Stimulated activated naive B cell treated with anti-CD40 and anti-IgM and Interleukin-4, amounts not matched to agents 10 μg/mL and 1 μg/mL and 100 μg/mL, for 72 hours (primary cell): ENCODE data around the gene WNT7B.

Experiments
- ATAC-seq, 2 donors: fragments of 150-1000 bp; cut with Tn5 transposase; replicated peaks; 2 replicates each; pipeline ENCODE4 v1.10.0; 2021; ENCODE audit warnings: moderate library complexity in 1 of 2
- DNase-seq: peaks from one replicate; pipeline ENCODE4 v3.0.0; 2021
- H3K27ac Mint-ChIP-seq: one replicate; pipeline ENCODE4 v1.8.0; 2022; ENCODE audit warnings: mild to moderate bottlenecking, mixed read lengths
- H3K27me3 Mint-ChIP-seq, 2 donors: one replicate each; pipeline ENCODE4 v1.8.0; 2022; ENCODE audit warnings: mixed read lengths in 2 of 2
- H3K36me3 Mint-ChIP-seq, 2 donors: one replicate each; pipeline ENCODE4 v1.8.0; 2022; ENCODE audit warnings: mixed read lengths in 2 of 2, mild to moderate bottlenecking in 1 of 2
- H3K4me1 Mint-ChIP-seq, 2 donors: one replicate each; pipeline ENCODE4 v1.8.0; 2022; ENCODE audit warnings: mixed read lengths in 2 of 2, mild to moderate bottlenecking in 1 of 2
- H3K4me3 Mint-ChIP-seq, 2 donors: one replicate each; pipeline ENCODE4 v1.8.0; 2022; ENCODE audit warnings: mild to moderate bottlenecking in 2 of 2, mixed read lengths in 2 of 2, moderate library complexity in 1 of 2
- H3K9me3 Mint-ChIP-seq, 2 donors: one replicate each; pipeline ENCODE4 v1.8.0; 2022; ENCODE audit warnings: mixed read lengths in 2 of 2, mild to moderate bottlenecking in 1 of 2

Gene WNT7B

DNA sequence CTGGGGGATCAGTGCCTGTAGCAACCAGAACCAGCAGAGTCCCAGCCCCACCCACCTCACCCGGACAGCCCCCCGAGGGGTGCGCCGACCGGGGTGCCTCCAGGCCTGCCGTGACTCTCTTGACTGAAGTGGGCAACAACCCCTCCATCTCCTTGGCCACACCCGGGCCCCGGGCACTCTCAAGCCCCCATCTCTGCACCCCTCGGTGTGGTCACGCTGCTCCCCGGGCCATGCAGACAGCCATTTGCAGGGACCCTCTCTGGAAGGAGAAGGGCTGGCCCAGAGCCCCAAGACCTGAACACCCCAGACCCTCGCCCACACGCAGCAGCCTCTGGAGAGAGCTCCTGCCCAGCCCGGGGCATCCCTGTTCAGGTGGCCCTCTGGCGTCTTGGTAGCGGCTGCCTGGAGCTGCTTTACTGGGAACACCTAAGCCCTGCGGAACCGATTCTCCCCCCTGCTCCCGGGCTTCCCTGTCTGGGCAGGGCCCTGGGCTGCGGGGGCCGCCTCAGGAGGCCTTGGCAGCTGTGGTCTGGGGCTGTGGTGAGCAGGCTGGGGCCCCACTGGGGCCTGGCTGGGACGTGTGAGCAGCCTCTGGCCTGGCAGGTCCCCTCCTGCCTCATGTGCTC lies 84.9 kb downstream of the WNT7B start:
- ATAC-seq: no peak
- H3K27me3 Mint-ChIP-seq: peaks cover 21 to 56% of the 10 kb centered on the region in 2 donors
- H3K27ac Mint-ChIP-seq: no peak overlapping the region
- no peak for DNase-seq
- no peak overlapping the region for H3K4me3 Mint-ChIP-seq
- no peaks in the 10 kb centered on the region for H3K9me3 Mint-ChIP-seq
- H3K4me1 Mint-ChIP-seq: no peaks in the 10 kb centered on the region
- H3K36me3 Mint-ChIP-seq: no peaks in the 10 kb centered on the region

DNA sequence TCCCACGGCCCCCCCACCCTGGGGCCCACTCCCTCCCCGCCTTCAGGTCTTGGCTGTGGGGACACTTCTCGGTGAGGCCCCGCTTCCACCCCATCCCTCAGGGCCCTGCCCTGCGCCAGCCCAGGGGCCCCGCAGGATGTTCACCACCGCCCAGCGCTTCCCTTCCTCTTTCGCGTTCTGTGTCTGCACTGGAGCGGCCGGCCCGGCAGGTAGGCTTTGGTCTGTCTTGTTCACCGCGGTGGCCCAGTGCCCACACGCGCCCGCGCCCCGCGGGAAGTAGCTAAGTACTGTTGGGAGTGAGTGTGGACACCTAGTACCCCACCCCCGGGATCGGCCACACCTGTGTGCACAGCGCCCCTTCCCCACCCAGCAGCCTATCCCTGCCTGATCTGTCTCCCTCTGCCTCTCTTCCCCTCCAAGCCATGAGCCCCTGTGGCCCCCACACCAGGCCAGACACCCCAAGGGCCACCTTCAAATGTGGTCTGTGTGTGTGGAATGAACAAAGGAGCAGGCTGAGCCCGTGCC lies 85.4 kb downstream of the WNT7B start:
- Mint-ChIP-seq H3K4me1 (no peaks in the 10 kb centered on the region), H3K9me3 (no peaks in the 10 kb centered on the region), H3K36me3 (no peaks in the 10 kb centered on the region), H3K27me3 (peaks cover 24 to 56% of the 10 kb centered on the region in 2 donors), H3K27ac (no peak overlapping the region), H3K4me3 (no peak overlapping the region)
- ATAC-seq (no peak), DNase-seq (no peak)

DNA sequence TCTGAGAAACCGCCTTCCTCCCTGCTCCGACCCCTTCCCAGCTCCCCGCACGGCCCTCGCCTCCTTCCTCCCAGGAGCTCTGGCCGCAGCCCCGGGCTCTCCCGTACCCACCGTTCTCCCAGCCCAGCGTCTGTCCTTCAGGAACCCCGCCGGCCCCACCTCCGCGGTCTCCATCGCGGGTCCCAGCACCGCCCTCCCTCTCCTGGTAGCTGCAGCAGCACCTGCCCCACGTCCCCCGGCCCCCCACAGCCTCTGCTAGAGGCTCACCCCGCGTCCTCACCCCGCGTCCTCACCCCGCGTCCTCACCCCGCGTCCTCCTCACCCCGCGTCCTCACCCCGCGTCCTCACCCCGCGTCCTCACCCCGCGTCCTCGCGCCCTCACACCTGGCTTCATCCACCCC lies 85.9 kb downstream of the WNT7B start:
- no peaks in the 10 kb centered on the region for H3K36me3 Mint-ChIP-seq
- no peak for ATAC-seq
- DNase-seq: no peak
- H3K27ac Mint-ChIP-seq: no peak overlapping the region
- no peaks in the 10 kb centered on the region for H3K4me1 Mint-ChIP-seq
- H3K4me3 Mint-ChIP-seq: no peak overlapping the region
- H3K9me3 Mint-ChIP-seq: no peaks in the 10 kb centered on the region
- peaks cover 28 to 61% of the 10 kb centered on the region in 2 donors for H3K27me3 Mint-ChIP-seq

DNA sequence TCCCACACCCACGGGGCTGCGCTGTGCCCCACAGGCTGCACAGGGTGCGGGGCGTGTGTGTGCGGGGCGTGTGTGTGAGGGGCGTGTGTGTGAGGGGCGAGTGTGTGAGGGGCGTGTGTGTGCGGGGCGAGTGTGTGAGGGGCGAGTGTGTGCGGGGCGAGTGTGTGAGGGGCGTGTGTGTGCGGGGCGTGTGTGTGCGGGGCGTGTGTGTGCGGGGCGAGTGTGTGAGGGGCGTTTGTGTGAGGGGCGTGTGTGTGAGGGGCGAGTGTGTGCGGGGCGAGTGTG lies 86.7 kb downstream of the WNT7B start:
- Mint-ChIP-seq H3K36me3 (no peaks in the 10 kb centered on the region), H3K9me3 (no peaks in the 10 kb centered on the region), H3K27me3 (peaks cover 32 to 64% of the 10 kb centered on the region in 2 donors), H3K4me3 (no peak overlapping the region), H3K4me1 (no peaks in the 10 kb centered on the region), H3K27ac (no peak overlapping the region)
- ATAC-seq (no peak), DNase-seq (no peak)

DNA sequence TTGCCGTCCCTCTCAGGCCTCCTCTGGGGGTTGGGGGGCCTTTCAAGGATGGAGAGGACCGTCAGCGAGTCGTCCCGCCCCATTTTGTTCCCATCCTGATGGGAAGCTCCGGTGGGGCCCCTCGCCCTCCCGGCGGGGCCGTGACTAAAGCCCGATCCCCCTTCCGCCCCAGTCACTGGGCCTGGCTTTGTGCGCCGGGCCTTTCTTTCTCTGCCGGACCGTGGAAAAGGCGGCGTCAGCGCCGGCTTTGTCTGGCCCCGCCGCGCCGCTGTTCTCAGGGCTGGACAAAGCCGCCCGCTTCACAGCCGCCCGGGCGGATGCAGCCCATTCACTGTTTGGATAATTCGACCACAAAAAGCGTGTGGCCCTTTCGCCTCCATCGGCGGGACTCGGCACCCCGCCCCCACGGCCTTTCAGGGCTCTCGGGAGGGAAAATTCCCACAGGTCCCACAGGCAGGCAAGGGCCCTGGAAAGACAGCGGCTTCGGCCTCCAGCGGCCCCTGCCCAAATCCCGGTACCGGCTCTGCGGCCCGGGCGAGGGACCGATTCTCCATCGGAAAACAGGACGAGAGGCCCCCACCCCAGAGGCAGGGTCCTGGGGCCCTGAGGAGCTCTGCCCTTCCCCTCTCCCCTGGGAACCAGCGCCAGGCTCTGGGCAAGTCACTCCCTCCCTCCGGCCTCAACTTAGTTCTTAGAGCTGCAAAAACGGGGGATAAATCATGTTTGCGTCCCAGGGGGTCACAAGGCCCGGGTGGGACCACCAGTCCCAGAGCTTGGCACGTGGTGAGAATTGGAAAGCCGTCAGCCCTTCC lies 87.2 kb downstream of the WNT7B start:
- DNase-seq (no peak), ATAC-seq (no peak)
- Mint-ChIP-seq H3K27ac (no peak overlapping the region), H3K4me1 (no peaks in the 10 kb centered on the region), H3K36me3 (no peaks in the 10 kb centered on the region), H3K27me3 (peaks cover 35 to 64% of the 10 kb centered on the region in 2 donors), H3K9me3 (no peaks in the 10 kb centered on the region), H3K4me3 (no peak overlapping the region)

DNA sequence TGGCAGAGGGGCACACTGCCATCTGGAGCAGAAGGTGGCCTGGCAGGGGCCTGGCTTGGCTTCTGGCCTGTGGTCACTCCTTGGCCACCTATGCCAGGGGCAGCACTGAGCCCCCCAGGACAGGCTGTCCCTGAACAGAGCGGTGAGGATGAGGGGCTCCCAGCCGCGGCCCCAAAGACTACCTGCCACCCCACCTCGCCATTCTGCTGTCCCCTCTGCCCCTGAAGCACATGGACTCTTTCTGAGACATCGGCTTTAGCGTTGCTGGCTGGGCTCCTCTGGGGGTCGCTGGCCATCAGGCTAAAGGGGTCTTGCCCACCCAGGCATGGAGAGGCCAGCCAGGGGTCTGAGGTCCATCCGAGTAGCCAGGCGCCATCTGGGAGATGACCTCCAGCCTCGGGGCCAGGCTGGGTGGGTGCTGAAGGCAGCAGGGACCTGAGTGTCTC lies 87.8 kb downstream of the WNT7B start:
- Mint-ChIP-seq H3K27ac (no peak overlapping the region), H3K4me1 (no peaks in the 10 kb centered on the region), H3K27me3 (peaks cover 37 to 65% of the 10 kb centered on the region in 2 donors), H3K9me3 (no peaks in the 10 kb centered on the region), H3K4me3 (no peak overlapping the region), H3K36me3 (no peaks in the 10 kb centered on the region)
- ATAC-seq: no peak
- DNase-seq: no peak

DNA sequence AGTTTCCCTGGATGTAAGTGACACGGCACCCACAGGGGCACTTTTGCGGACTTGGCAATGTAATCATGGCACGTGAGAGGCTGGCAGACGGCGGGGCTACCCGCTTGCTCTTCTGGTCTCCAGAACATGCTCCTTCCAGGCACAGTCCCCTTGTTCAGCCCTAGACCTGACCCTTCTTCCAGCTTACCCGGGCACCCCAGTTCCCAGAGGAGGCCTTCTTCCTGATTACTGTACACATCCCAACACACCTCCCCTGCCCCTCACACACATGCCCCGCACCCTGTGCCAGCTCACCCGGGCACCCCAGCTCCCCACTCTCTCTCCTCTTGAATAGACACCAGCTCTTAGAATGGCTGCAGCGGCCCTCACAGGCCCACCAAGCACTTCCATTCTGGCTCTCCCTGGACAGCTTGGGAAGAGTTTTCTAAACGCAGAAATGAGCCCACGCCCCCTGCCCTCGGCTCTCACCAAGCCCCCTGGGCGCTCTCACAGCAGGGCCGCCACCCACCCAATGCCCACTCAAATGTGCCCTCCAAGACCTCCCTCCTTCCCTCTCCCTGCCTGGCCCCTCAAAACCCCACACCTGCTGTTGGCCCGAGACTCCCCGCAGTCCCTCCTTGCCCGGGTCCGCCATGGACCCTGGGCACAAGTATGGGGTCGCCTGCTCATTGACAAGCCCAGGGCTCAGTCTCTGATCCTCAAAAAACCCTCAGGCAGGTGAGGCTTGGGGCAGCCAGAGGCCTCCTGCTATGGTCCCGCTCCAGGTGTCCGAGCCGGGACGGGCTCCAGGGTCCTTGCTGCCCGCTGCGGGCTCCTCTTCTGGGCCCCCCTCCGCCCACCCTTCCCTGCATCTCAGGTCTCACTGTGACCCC lies 88.5 kb downstream of the WNT7B start:
- Mint-ChIP-seq H3K27ac (peak overlapping the region; percentile 72), H3K9me3 (no peaks in the 10 kb centered on the region), H3K36me3 (no peaks in the 10 kb centered on the region), H3K4me3 (no peak overlapping the region), H3K27me3 (peaks cover 43 to 68% of the 10 kb centered on the region in 2 donors), H3K4me1 (no peaks in the 10 kb centered on the region)
- no peak for ATAC-seq
- no peak for DNase-seq

DNA sequence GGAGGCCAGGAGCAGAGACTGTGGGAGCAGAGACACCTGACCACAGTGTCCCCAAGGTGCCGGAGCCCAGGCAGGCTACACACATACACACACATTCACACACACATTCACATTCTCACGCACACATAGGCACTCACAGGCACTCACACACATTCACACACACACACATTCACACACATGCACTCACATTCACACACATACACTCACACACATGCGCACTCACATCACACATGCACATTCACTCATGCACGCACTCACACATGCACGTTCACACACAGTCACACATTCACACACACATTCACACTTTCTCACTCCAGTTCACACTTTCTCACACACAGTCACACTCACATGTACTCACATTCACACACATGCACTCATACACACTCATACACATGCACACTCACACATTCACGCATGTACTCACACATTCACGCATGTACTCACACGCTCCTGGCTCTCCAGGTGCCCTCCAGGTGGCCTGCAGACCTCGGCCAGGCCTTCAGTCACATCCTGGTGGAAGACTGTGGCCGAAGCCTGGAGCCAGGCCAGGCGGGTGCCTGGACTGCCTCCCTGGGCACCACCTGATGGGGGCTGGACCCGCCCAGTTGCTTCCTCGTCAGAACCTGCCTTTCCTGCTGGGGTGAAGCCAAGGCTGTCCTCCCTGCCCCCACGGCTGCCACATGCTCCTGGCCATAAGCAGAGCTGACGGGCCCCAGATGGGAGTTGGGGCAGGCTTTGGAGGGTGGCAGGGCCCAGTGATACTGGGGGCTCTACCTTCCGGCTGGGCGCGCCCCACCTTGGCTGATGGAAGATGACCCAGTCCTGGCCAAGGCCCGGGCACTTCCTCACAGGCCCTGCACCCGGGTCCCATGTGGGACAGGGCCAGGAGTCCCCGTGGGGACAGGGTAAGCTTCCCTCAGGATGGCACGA lies 89.5 kb downstream of the WNT7B start:
- Mint-ChIP-seq H3K4me3 (no peak overlapping the region), H3K4me1 (no peaks in the 10 kb centered on the region), H3K27me3 (peaks cover 48 to 73% of the 10 kb centered on the region in 2 donors), H3K36me3 (no peaks in the 10 kb centered on the region), H3K27ac (no peak overlapping the region), H3K9me3 (no peaks in the 10 kb centered on the region)
- ATAC-seq (no peak), DNase-seq (no peak)

DNA sequence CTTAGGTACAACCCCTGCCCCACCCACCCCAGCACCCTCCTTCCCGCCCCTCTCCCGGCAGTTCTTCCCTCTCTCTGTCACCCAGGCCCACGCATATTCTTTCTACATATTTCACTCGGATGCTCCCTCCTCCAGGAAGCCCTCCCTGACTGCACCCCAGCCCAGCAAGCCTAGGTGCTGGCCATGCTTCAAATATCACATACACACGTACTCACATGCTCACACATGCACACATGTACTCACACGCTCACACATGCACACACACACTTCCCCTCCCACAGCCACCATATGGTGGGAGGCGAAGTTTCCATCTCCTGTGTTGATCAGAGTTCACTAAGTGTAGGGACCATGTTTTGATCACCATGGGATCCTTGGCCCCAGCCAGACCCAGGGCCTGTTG lies 90.4 kb downstream of the WNT7B start:
- no peak for ATAC-seq
- Mint-ChIP-seq H3K4me1 (no peaks in the 10 kb centered on the region), H3K9me3 (no peaks in the 10 kb centered on the region), H3K27ac (no peak overlapping the region), H3K4me3 (no peak overlapping the region), H3K36me3 (no peaks in the 10 kb centered on the region), H3K27me3 (peaks cover 46 to 75% of the 10 kb centered on the region in 2 donors)
- no peak for DNase-seq

DNA sequence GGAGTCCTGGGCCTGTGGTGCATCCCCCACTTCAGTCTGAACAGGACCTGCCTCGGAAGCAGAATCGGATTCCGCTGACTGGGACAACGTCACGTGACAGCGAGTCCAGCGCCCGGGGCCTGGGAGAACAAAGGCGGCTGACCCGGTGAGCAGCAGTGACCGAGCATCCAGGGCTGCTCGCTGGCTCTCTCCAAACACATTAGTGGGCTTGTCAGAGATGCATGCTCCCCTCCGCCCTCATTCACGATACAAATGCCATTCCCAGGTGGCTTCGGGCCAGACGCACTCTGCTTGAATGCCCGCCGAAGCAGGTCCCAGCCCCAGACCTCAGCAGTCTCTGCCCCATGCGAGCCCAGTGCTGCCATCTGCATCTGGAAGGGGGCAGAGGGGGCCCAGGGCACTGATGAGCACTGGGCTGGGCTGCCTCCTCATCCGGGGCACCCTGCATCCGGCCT lies 91.0 kb downstream of the WNT7B start:
- no peak overlapping the region for H3K27ac Mint-ChIP-seq
- H3K36me3 Mint-ChIP-seq: no peaks in the 10 kb centered on the region
- DNase-seq: no peak

DNA sequence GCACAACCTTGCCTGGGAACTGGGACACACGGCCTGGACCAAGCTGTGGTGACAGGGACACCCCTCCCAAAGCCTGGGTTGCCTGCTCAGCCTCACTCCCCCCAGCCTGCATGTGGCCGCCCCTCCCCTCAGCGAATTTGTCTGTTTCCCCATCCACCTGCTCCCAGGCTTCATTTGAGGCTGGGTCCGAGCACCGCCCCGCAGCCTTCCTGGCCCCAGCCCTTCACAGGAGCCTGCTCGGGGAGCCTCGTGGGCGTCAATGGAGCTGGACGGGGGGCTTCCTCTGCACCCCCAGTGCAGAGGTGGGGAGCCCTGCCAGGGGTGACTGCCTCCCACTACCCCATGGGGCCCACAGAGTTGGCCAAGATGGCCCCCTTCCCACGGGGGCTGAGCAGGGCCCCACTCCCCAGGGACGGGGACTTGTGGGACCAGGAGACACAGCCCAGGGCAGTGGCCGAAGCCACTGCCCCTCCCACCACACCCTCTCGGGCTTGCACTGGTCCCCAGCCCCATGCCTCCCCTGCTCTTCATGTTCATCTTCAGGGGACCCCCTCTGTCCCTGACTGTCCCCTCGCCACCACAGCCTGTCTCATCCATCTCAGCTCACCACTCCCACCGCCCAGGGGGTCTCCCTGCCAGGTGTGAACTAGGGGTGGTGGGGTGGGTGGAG lies 91.7 kb downstream of the WNT7B start:
- Mint-ChIP-seq H3K4me3 (no peak overlapping the region), H3K27ac (no peak overlapping the region), H3K4me1 (no peaks in the 10 kb centered on the region), H3K9me3 (no peaks in the 10 kb centered on the region), H3K36me3 (no peaks in the 10 kb centered on the region), H3K27me3 (peaks cover 50 to 78% of the 10 kb centered on the region in 2 donors)
- no peak for ATAC-seq
- DNase-seq: no peak

More for the DNA sequence above, 91.0 kb downstream of the WNT7B start:
- Mint-ChIP-seq H3K27me3 (peaks cover 44 to 75% of the 10 kb centered on the region in 2 donors), H3K9me3 (no peaks in the 10 kb centered on the region), H3K4me1 (no peaks in the 10 kb centered on the region), H3K4me3 (no peak overlapping the region)
- ATAC-seq: no peak

DNA sequence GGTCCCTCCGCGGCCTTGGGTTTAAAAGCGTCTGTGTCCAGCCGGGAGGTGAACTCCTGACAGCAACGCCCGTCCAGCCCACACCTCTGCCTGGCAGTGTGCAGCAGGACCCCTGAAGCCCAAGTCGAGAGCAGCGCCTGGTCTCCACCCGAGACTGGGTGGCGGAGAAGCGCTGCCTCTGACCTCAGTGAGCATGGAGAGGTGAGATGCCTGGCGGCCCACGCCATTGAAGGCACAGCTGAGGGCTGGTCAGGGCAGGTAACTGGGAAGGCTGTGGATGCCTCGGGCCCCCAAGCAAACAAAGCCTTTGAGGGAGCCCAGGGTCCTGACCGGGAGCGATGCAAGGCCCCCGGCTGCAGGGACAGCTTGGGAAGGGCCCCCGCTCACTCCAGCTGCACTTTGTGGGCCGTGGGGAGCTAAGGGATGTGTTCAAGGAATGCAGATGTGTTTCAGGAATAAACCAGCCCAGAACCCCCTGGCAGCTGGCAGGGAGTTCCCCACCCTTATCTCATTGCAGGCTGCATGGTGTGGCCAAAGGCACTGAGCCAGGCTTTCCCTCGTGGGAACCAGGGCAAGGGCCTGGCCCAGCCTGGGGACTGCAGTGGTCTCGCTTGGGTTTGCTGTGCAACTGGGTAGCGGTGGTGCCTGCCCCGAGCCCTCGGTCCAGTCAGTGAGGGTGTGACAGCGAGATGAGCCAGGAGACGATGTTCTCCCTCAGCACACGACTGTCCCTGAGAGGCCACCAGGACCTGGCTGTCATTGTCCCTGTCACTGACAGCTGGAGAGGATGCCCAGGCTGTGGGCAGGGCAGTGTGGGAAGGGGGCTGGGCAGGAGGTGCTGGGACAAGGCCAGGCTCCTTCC lies 92.5 kb downstream of the WNT7B start:
- ATAC-seq (no peak), DNase-seq (no peak)
- H3K4me3 Mint-ChIP-seq: no peak overlapping the region
- H3K9me3 Mint-ChIP-seq: no peaks in the 10 kb centered on the region
- H3K36me3 Mint-ChIP-seq: no peaks in the 10 kb centered on the region
- peaks cover 58 to 78% of the 10 kb centered on the region in 2 donors for H3K27me3 Mint-ChIP-seq
- H3K27ac Mint-ChIP-seq: no peak overlapping the region
- H3K4me1 Mint-ChIP-seq: no peaks in the 10 kb centered on the region
